Left hindlimb (tissue), 1 donor: ENCODE results near the gene SURF6.

Source experiments
- DNase-seq: peaks from one replicate; pipeline ENCODE4 v3.0.0-alpha.2; 2018

Gene SURF6

DNA sequence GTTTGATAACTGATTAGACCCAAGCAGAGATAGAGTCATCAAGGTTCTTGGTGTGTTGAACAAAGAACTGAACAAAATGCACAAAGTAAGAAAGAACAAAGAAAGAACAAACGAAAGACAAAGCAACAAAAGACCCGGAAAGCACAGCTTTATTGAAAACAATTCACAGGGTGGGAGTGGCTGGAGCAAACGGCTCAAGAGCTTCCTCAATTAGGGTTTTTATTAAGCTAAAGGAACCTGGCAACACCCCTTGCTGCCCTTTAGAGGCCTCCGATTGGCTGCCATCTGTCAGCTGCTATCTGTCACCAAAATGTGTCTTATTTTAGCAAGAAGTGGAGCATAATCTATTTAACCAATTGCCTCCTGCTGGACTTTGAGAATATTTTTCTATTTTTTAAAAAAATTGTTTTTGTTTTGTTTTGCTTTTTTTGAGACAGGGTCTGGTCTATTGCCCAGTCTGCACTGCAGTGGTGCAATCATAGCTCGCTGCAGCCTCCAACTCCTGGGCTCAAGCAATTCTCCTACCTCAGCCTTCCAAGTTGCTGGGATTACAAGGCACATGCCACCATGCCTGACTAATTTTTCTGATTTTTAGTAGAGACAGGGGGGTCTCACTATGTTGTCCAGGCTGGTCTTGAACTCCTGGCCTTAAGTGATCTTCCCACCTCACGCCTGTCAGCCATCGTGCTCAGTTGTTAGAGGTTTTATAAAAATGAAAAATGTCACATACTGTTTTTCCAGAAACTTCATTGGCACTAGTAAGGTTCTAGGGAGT, 53.3 kb downstream of the SURF6 start:
- DNase-seq: no peak

DNA sequence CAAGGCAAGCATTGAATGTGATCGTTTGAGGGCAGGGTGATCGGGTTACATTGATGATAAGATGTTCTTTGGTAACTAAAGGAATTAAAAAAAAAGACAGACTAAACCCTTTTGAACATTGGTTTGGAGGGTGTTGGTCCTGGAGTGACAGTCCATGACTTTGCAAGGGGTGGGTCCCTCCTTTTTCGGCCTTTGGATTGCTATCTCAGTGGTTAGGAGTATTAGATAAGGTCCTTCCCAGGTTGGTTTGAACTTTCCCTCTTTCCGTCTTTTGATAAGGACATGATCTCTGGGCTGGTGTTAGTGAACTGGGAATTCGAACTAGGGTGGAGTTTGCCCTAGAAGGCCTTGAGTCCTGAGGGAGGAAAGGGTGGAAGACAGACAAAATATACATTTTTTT, 55.6 kb downstream of the SURF6 start:
- DNase-seq: no peak
